SK-N-SH (cell line): Measurements from ENCODE around the gene CBR4.

ENCODE experiments used
- CHD2 ChIP-seq: fragments of 150-350 bp; IDR thresholded peaks from 2 replicates; pipeline ENCODE4 v1.6.1; 2018; ENCODE audit warnings: low read length; ENCODE audit not compliant: partially characterized antibody
- EZH2phosphoT487 ChIP-seq: fragments of 200-600 bp; sonication (generic); IDR thresholded peaks from 2 replicates; pipeline ENCODE4 v1.6.1; 2017; ENCODE audit warnings: low read depth, mixed run types, mild to moderate bottlenecking, antibody characterized with exemption, moderate library complexity, borderline replicate concordance
- POLR2AphosphoS5 ChIP-seq: IDR thresholded peaks from 2 replicates; pipeline ENCODE4 v1.6.1; 2012; ENCODE audit warnings: low read depth, low read length
- RCOR1 ChIP-seq: fragments of 150-350 bp; IDR thresholded peaks from 2 replicates; pipeline ENCODE4 v1.6.1; 2017; ENCODE audit warnings: antibody characterized with exemption, low read length
- SIN3A ChIP-seq: IDR thresholded peaks from 2 replicates; pipeline ENCODE4 v1.6.1; 2012; ENCODE audit warnings: low read depth, mild to moderate bottlenecking, low read length, moderate library complexity, borderline replicate concordance
- TCF12 ChIP-seq: IDR thresholded peaks from 2 replicates; pipeline ENCODE4 v1.4.0; 2012
- TEAD4 ChIP-seq: IDR thresholded peaks from 2 replicates; pipeline ENCODE4 v1.4.0; 2012; ENCODE audit warnings: mild to moderate bottlenecking, borderline replicate concordance; ENCODE audit not compliant: insufficient read depth
- TF ChIP-seq, protein P1 (sequence below): fragments of 200-600 bp; sonication (generic); IDR thresholded peaks from 2 replicates; pipeline ENCODE4 v1.6.1; 2017; ENCODE audit warnings: antibody characterized with exemption, mild to moderate bottlenecking, moderate library complexity

DNA sequence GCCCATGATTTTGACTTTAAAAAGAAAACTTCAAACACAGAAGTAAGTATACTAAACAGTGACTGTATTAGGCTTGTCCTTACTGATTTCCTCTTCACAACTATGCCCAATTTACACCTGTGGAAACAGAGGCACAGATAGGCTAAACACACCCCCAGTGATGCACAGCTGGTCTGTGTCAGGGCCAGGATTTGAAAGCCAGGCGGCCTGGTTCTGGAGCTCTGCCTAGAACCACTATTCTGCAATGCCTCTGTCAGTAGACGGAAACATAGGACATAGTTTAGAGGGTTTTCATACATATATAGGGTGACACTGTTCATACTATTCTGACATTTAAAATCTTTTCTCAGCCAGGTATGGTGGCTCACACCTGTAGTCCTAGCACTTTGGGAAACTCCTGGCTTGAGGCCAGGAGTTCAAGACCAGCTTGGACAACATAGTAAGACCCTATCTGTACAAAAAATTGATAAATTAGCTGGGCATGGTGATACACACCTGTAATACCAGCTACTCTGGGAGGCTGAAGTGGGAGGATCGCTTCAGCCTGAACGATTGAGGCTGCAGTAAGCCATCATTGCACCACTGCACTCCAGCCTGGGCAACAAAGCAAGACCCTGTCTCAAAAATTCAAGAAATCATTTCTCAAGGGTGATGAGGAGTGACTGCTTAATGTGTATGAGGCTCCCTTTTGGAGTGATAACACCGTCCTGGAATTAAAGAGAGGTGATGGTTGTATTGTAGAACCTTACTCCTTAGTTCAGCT, 23.0 kb upstream of the CBR4 start:
- TF ChIP-seq, protein P1, sequence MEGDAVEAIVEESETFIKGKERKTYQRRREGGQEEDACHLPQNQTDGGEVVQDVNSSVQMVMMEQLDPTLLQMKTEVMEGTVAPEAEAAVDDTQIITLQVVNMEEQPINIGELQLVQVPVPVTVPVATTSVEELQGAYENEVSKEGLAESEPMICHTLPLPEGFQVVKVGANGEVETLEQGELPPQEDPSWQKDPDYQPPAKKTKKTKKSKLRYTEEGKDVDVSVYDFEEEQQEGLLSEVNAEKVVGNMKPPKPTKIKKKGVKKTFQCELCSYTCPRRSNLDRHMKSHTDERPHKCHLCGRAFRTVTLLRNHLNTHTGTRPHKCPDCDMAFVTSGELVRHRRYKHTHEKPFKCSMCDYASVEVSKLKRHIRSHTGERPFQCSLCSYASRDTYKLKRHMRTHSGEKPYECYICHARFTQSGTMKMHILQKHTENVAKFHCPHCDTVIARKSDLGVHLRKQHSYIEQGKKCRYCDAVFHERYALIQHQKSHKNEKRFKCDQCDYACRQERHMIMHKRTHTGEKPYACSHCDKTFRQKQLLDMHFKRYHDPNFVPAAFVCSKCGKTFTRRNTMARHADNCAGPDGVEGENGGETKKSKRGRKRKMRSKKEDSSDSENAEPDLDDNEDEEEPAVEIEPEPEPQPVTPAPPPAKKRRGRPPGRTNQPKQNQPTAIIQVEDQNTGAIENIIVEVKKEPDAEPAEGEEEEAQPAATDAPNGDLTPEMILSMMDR: no peak
- TF ChIP-seq TCF12 (no peak), EZH2phosphoT487 (no peak), CHD2 (no peak), TEAD4 (no peak), SIN3A (no peak), POLR2AphosphoS5 (no peak), RCOR1 (no peak)
